ENCODE measurements around the gene EGFL8.
"Not testable (repeated sequence)": the region's sequence is repeated elsewhere in the genome, so short reads cannot be mapped to it uniquely, and the experiment has no call there.

EGFL8 gene

GRCh38 chr6:32128751-32129296 is 35.6 kb upstream of the EGFL8 start:
- Histone ChIP-seq H3K9ac (ENCODE audit: low read length) (peak overlapping the region; percentile 51), H3K27me3 (ENCODE audit: control insufficient read depth in 1 of 2, insufficient read depth in 2 of 2, low read length in 2 of 2) (no peaks in the 10 kb centered on the region), H3K36me3 (ENCODE audit: insufficient read depth, low read length) (peaks cover 27% of the 10 kb centered on the region), H3K4me3 (ENCODE audit: low read depth in 1 of 2, low read length in 2 of 2) (peak overlapping the region in 1 of 2 donors; percentile 66), H3K4me1 (ENCODE audit: insufficient read depth, low read length) (peaks cover 31% of the 10 kb centered on the region), H3K27ac (ENCODE audit: low read depth, low read length) (peak overlapping the region; percentile 88), H3K9me3 (ENCODE audit: low read length) (no peaks in the 10 kb centered on the region)

- H3K27me3 ChIP-seq (ENCODE audit: control insufficient read depth in 1 of 2, insufficient read depth in 2 of 2, low read length in 2 of 2) = no peaks in the 10 kb centered on the region
- H3K9ac ChIP-seq (ENCODE audit: low read length) = peak overlapping the region; percentile 51
- peaks cover 31% of the 10 kb centered on the region for H3K4me1 ChIP-seq (ENCODE audit: insufficient read depth, low read length)
- peak overlapping the region; percentile 66 to 69 for H3K4me3 ChIP-seq (ENCODE audit: low read depth in 1 of 2, low read length in 2 of 2)
- peaks cover 22% of the 10 kb centered on the region for H3K36me3 ChIP-seq (ENCODE audit: insufficient read depth, low read length)
- H3K27ac ChIP-seq (ENCODE audit: low read depth, low read length) = peak overlapping the region; percentile 88
- H3K9me3 ChIP-seq (ENCODE audit: low read length) = no peaks in the 10 kb centered on the region
Observed at GRCh38 chr6:32129297-32130088, 34.9 kb upstream of the EGFL8 start.

- H3K9me3 ChIP-seq (ENCODE audit: low read length) = no peaks in the 10 kb centered on the region
- H3K4me1 ChIP-seq (ENCODE audit: insufficient read depth, low read length) = peaks cover 25% of the 10 kb centered on the region
- no peak overlapping the region for H3K27ac ChIP-seq (ENCODE audit: low read depth, low read length)
Observed at GRCh38 chr6:32131439-32131948, 32.9 kb upstream of the EGFL8 start.

GRCh38 chr6:32132110-32132509 is 32.3 kb upstream of the EGFL8 start:
- Histone ChIP-seq H3K4me1 (ENCODE audit: insufficient read depth, low read length) (peaks cover 19% of the 10 kb centered on the region), H3K9ac (ENCODE audit: low read length) (no peak overlapping the region), H3K36me3 (ENCODE audit: insufficient read depth, low read length) (no peaks in the 10 kb centered on the region), H3K4me3 (ENCODE audit: low read depth in 1 of 2, low read length in 2 of 2) (no peak overlapping the region), H3K27ac (ENCODE audit: low read depth, low read length) (no peak overlapping the region), H3K27me3 (ENCODE audit: control insufficient read depth in 1 of 2, insufficient read depth in 2 of 2, low read length in 2 of 2) (no peaks in the 10 kb centered on the region), H3K9me3 (ENCODE audit: low read length) (no peaks in the 10 kb centered on the region)

More at GRCh38 chr6:32131439-32131948, 32.9 kb upstream of the EGFL8 start:
- Histone ChIP-seq H3K27me3 (ENCODE audit: control insufficient read depth in 1 of 2, insufficient read depth in 2 of 2, low read length in 2 of 2) (no peaks in the 10 kb centered on the region), H3K36me3 (ENCODE audit: insufficient read depth, low read length) (peaks cover 5% of the 10 kb centered on the region), H3K4me3 (ENCODE audit: low read depth in 1 of 2, low read length in 2 of 2) (no peak overlapping the region), H3K9ac (ENCODE audit: low read length) (no peak overlapping the region)

GRCh38 chr6:32133786-32134185 is 30.6 kb upstream of the EGFL8 start:
- H3K27me3 ChIP-seq (ENCODE audit: control insufficient read depth in 1 of 2, insufficient read depth in 2 of 2, low read length in 2 of 2) = no peaks in the 10 kb centered on the region
- H3K9me3 ChIP-seq (ENCODE audit: low read length) = no peaks in the 10 kb centered on the region
- no peaks in the 10 kb centered on the region for H3K36me3 ChIP-seq (ENCODE audit: insufficient read depth, low read length)
- no peak overlapping the region for H3K9ac ChIP-seq (ENCODE audit: low read length)
- peaks cover 9% of the 10 kb centered on the region for H3K4me1 ChIP-seq (ENCODE audit: insufficient read depth, low read length)
- no peak overlapping the region for H3K27ac ChIP-seq (ENCODE audit: low read depth, low read length)
- no peak overlapping the region for H3K4me3 ChIP-seq (ENCODE audit: low read depth in 1 of 2, low read length in 2 of 2)

- no peaks in the 10 kb centered on the region for H3K27me3 ChIP-seq (ENCODE audit: control insufficient read depth in 1 of 2, insufficient read depth in 2 of 2, low read length in 2 of 2)
- H3K27ac ChIP-seq (ENCODE audit: low read depth, low read length) = no peak overlapping the region
- H3K4me1 ChIP-seq (ENCODE audit: insufficient read depth, low read length) = no peaks in the 10 kb centered on the region
- no peaks in the 10 kb centered on the region for H3K36me3 ChIP-seq (ENCODE audit: insufficient read depth, low read length)
- no peak overlapping the region for H3K4me3 ChIP-seq (ENCODE audit: low read depth in 1 of 2, low read length in 2 of 2)
- no peak overlapping the region for H3K9ac ChIP-seq (ENCODE audit: low read length)
- H3K9me3 ChIP-seq (ENCODE audit: low read length) = no peaks in the 10 kb centered on the region
Observed at GRCh38 chr6:32137454-32137853, 26.9 kb upstream of the EGFL8 start.

GRCh38 chr6:32139590-32139989 is 24.8 kb upstream of the EGFL8 start:
- no peaks in the 10 kb centered on the region for H3K9me3 ChIP-seq (ENCODE audit: low read length)
- no peaks in the 10 kb centered on the region for H3K36me3 ChIP-seq (ENCODE audit: insufficient read depth, low read length)
- no peaks in the 10 kb centered on the region for H3K4me1 ChIP-seq (ENCODE audit: insufficient read depth, low read length)
- no peak overlapping the region for H3K27ac ChIP-seq (ENCODE audit: low read depth, low read length)
- H3K4me3 ChIP-seq (ENCODE audit: low read depth in 1 of 2, low read length in 2 of 2) = no peak overlapping the region
- no peak overlapping the region for H3K9ac ChIP-seq (ENCODE audit: low read length)
- no peaks in the 10 kb centered on the region for H3K27me3 ChIP-seq (ENCODE audit: control insufficient read depth in 1 of 2, insufficient read depth in 2 of 2, low read length in 2 of 2)

GRCh38 chr6:32140420-32141046 is 23.9 kb upstream of the EGFL8 start:
- Histone ChIP-seq H3K4me3 (ENCODE audit: low read depth in 1 of 2, low read length in 2 of 2) (no peak overlapping the region), H3K9me3 (ENCODE audit: low read length) (no peaks in the 10 kb centered on the region), H3K36me3 (ENCODE audit: insufficient read depth, low read length) (no peaks in the 10 kb centered on the region), H3K27me3 (ENCODE audit: control insufficient read depth in 1 of 2, insufficient read depth in 2 of 2, low read length in 2 of 2) (no peaks in the 10 kb centered on the region), H3K4me1 (ENCODE audit: insufficient read depth, low read length) (no peaks in the 10 kb centered on the region), H3K9ac (ENCODE audit: low read length) (no peak overlapping the region), H3K27ac (ENCODE audit: low read depth, low read length) (no peak overlapping the region)

GRCh38 chr6:32144238-32144637 is 20.2 kb upstream of the EGFL8 start:
- not testable (repeated sequence) for H3K9me3 ChIP-seq (ENCODE audit: low read length); H3K4me3 ChIP-seq (ENCODE audit: low read depth in 1 of 2, low read length in 2 of 2)

GRCh38 chr6:32146287-32146686 is 18.1 kb upstream of the EGFL8 start:
- H3K27me3 ChIP-seq (ENCODE audit: control insufficient read depth in 1 of 2, insufficient read depth in 2 of 2, low read length in 2 of 2) = no peaks in the 10 kb centered on the region
- H3K27ac ChIP-seq (ENCODE audit: low read depth, low read length) = no peak overlapping the region

More at GRCh38 chr6:32144238-32144637, 20.2 kb upstream of the EGFL8 start:
- not testable (repeated sequence) for H3K36me3 ChIP-seq (ENCODE audit: insufficient read depth, low read length); H3K27me3 ChIP-seq (ENCODE audit: control insufficient read depth in 1 of 2, insufficient read depth in 2 of 2, low read length in 2 of 2); H3K4me1 ChIP-seq (ENCODE audit: insufficient read depth, low read length); H3K27ac ChIP-seq (ENCODE audit: low read depth, low read length); H3K9ac ChIP-seq (ENCODE audit: low read length)

GRCh38 chr6:32146687-32147086 is 17.7 kb upstream of the EGFL8 start:
- Histone ChIP-seq H3K4me1 (ENCODE audit: insufficient read depth, low read length) (peaks cover 10% of the 10 kb centered on the region), H3K9me3 (ENCODE audit: low read length) (no peaks in the 10 kb centered on the region), H3K4me3 (ENCODE audit: low read depth in 1 of 2, low read length in 2 of 2) (no peak overlapping the region), H3K36me3 (ENCODE audit: insufficient read depth, low read length) (no peaks in the 10 kb centered on the region), H3K27me3 (ENCODE audit: control insufficient read depth in 1 of 2, insufficient read depth in 2 of 2, low read length in 2 of 2) (no peaks in the 10 kb centered on the region), H3K27ac (ENCODE audit: low read depth, low read length) (no peak overlapping the region), H3K9ac (ENCODE audit: low read length) (no peak overlapping the region)

More at GRCh38 chr6:32146287-32146686, 18.1 kb upstream of the EGFL8 start:
- no peak overlapping the region for H3K9ac ChIP-seq (ENCODE audit: low read length)
- H3K4me3 ChIP-seq (ENCODE audit: low read depth in 1 of 2, low read length in 2 of 2) = no peak overlapping the region
- peaks cover 7% of the 10 kb centered on the region for H3K4me1 ChIP-seq (ENCODE audit: insufficient read depth, low read length)
- no peaks in the 10 kb centered on the region for H3K36me3 ChIP-seq (ENCODE audit: insufficient read depth, low read length)
- no peaks in the 10 kb centered on the region for H3K9me3 ChIP-seq (ENCODE audit: low read length)

All from muscle layer of colon (tissue), 2 donors.